ENCODE data around the gene VWA3B. TPM values are rescaled to one million over a fixed set of nuclear protein-coding genes. Genes with fewer than 3 reads are reported as not detected.
"Not testable (repeated sequence)": the region's sequence is repeated elsewhere in the genome, so short reads cannot be mapped to it uniquely, and the experiment has no call there.

Gene VWA3B
- total RNA-seq, 1 donor from 2014 or later: not detected

GRCh38 chr2:98085649-98086048 is 1.3 kb upstream of the VWA3B start:
- Histone ChIP-seq H3K4me3 (ENCODE audit: low read length in 3 of 3) (no peak overlapping the region), H3K4me1 (ENCODE audit: control insufficient read depth in 3 of 3, insufficient read depth in 3 of 3, low read length in 3 of 3) (peaks cover 10 to 13% (median 11%) of the 10 kb centered on the region in 3 donors), H3K27ac (ENCODE audit: low read depth, low read length) (no peak overlapping the region), H3K27me3 (ENCODE audit: control insufficient read depth in 3 of 3, insufficient read depth in 3 of 3, low read length in 3 of 3) (no peaks in the 10 kb centered on the region), H3K9me3 (ENCODE audit: control insufficient read depth in 3 of 3, low read length in 3 of 3) (no peaks in the 10 kb centered on the region), H3K36me3 (ENCODE audit: control insufficient read depth in 3 of 3, insufficient read depth in 3 of 3, low read length in 3 of 3) (no peaks in the 10 kb centered on the region), H3K9ac (ENCODE audit: low read depth in 1 of 3, low read length in 3 of 3) (no peak overlapping the region)

GRCh38 chr2:98087447-98088020 is 567 bp downstream of the VWA3B start:
- no peaks in the 10 kb centered on the region for H3K36me3 ChIP-seq (ENCODE audit: control insufficient read depth in 3 of 3, insufficient read depth in 3 of 3, low read length in 3 of 3)
- H3K4me1 ChIP-seq (ENCODE audit: control insufficient read depth in 3 of 3, insufficient read depth in 3 of 3, low read length in 3 of 3): peaks cover 10 to 13% (median 13%) of the 10 kb centered on the region in 3 donors
- H3K4me3 ChIP-seq (ENCODE audit: low read length in 3 of 3): peak overlapping the region; percentile 72 to 83 (median 79)
- no peak overlapping the region for H3K9ac ChIP-seq (ENCODE audit: low read depth in 1 of 3, low read length in 3 of 3)
- H3K9me3 ChIP-seq (ENCODE audit: control insufficient read depth in 3 of 3, low read length in 3 of 3): no peaks in the 10 kb centered on the region
- no peaks in the 10 kb centered on the region for H3K27me3 ChIP-seq (ENCODE audit: control insufficient read depth in 3 of 3, insufficient read depth in 3 of 3, low read length in 3 of 3)
- H3K27ac ChIP-seq (ENCODE audit: low read depth, low read length): no peak overlapping the region

- Histone ChIP-seq H3K27ac (ENCODE audit: low read depth, low read length) (no peak overlapping the region), H3K4me1 (ENCODE audit: control insufficient read depth in 3 of 3, insufficient read depth in 3 of 3, low read length in 3 of 3) (peaks cover 10 to 13% (median 13%) of the 10 kb centered on the region in 3 donors), H3K9ac (ENCODE audit: low read depth in 1 of 3, low read length in 3 of 3) (no peak overlapping the region), H3K27me3 (ENCODE audit: control insufficient read depth in 3 of 3, insufficient read depth in 3 of 3, low read length in 3 of 3) (no peaks in the 10 kb centered on the region), H3K9me3 (ENCODE audit: control insufficient read depth in 3 of 3, low read length in 3 of 3) (no peaks in the 10 kb centered on the region), H3K36me3 (ENCODE audit: control insufficient read depth in 3 of 3, insufficient read depth in 3 of 3, low read length in 3 of 3) (no peaks in the 10 kb centered on the region), H3K4me3 (ENCODE audit: low read length in 3 of 3) (no peak overlapping the region)
Observed at GRCh38 chr2:98088261-98088660, 1.3 kb downstream of the VWA3B start.

GRCh38 chr2:98089941-98090340 is 3.0 kb downstream of the VWA3B start:
- H3K4me1 ChIP-seq (ENCODE audit: control insufficient read depth in 3 of 3, insufficient read depth in 3 of 3, low read length in 3 of 3): peaks cover 10 to 13% (median 13%) of the 10 kb centered on the region in 3 donors
- no peak overlapping the region for H3K4me3 ChIP-seq (ENCODE audit: low read length in 3 of 3)
- no peak overlapping the region for H3K27ac ChIP-seq (ENCODE audit: low read depth, low read length)
- H3K9ac ChIP-seq (ENCODE audit: low read depth in 1 of 3, low read length in 3 of 3): no peak overlapping the region
- H3K9me3 ChIP-seq (ENCODE audit: control insufficient read depth in 3 of 3, low read length in 3 of 3): no peaks in the 10 kb centered on the region
- H3K27me3 ChIP-seq (ENCODE audit: control insufficient read depth in 3 of 3, insufficient read depth in 3 of 3, low read length in 3 of 3): no peaks in the 10 kb centered on the region
- H3K36me3 ChIP-seq (ENCODE audit: control insufficient read depth in 3 of 3, insufficient read depth in 3 of 3, low read length in 3 of 3): no peaks in the 10 kb centered on the region

- H3K9me3 ChIP-seq (ENCODE audit: control insufficient read depth in 3 of 3, low read length in 3 of 3): peaks cover 0 to 3% (median 0%) of the 10 kb centered on the region in 3 donors
- H3K4me1 ChIP-seq (ENCODE audit: control insufficient read depth in 3 of 3, insufficient read depth in 3 of 3, low read length in 3 of 3): peaks cover 10 to 13% (median 13%) of the 10 kb centered on the region in 3 donors
- H3K4me3 ChIP-seq (ENCODE audit: low read length in 3 of 3): no peak overlapping the region
- no peaks in the 10 kb centered on the region for H3K27me3 ChIP-seq (ENCODE audit: control insufficient read depth in 3 of 3, insufficient read depth in 3 of 3, low read length in 3 of 3)
- no peak overlapping the region for H3K27ac ChIP-seq (ENCODE audit: low read depth, low read length)
- H3K9ac ChIP-seq (ENCODE audit: low read depth in 1 of 3, low read length in 3 of 3): no peak overlapping the region
- H3K36me3 ChIP-seq (ENCODE audit: control insufficient read depth in 3 of 3, insufficient read depth in 3 of 3, low read length in 3 of 3): no peaks in the 10 kb centered on the region
Observed at GRCh38 chr2:98090951-98091350, 4.0 kb downstream of the VWA3B start.

- H3K36me3 ChIP-seq (ENCODE audit: control insufficient read depth in 3 of 3, insufficient read depth in 3 of 3, low read length in 3 of 3): no peaks in the 10 kb centered on the region
- H3K27me3 ChIP-seq (ENCODE audit: control insufficient read depth in 3 of 3, insufficient read depth in 3 of 3, low read length in 3 of 3): no peaks in the 10 kb centered on the region
- H3K9ac ChIP-seq (ENCODE audit: low read depth in 1 of 3, low read length in 3 of 3): no peak overlapping the region
- H3K4me1 ChIP-seq (ENCODE audit: control insufficient read depth in 3 of 3, insufficient read depth in 3 of 3, low read length in 3 of 3): peaks cover 3 to 8% (median 7%) of the 10 kb centered on the region in 3 donors
- peaks cover 0 to 4% (median 0%) of the 10 kb centered on the region in 3 donors for H3K9me3 ChIP-seq (ENCODE audit: control insufficient read depth in 3 of 3, low read length in 3 of 3)
- H3K27ac ChIP-seq (ENCODE audit: low read depth, low read length): no peak overlapping the region
- H3K4me3 ChIP-seq (ENCODE audit: low read length in 3 of 3): no peak overlapping the region
Observed at GRCh38 chr2:98091738-98092137, 4.8 kb downstream of the VWA3B start.

GRCh38 chr2:98093146-98093545 is 6.2 kb downstream of the VWA3B start:
- Histone ChIP-seq H3K27me3 (ENCODE audit: control insufficient read depth in 3 of 3, insufficient read depth in 3 of 3, low read length in 3 of 3) (no peaks in the 10 kb centered on the region), H3K36me3 (ENCODE audit: control insufficient read depth in 3 of 3, insufficient read depth in 3 of 3, low read length in 3 of 3) (no peaks in the 10 kb centered on the region), H3K4me3 (ENCODE audit: low read length in 3 of 3) (no peak overlapping the region), H3K9me3 (ENCODE audit: control insufficient read depth in 3 of 3, low read length in 3 of 3) (peaks cover 0 to 4% (median 0%) of the 10 kb centered on the region in 3 donors), H3K27ac (ENCODE audit: low read depth, low read length) (no peak overlapping the region), H3K4me1 (ENCODE audit: control insufficient read depth in 3 of 3, insufficient read depth in 3 of 3, low read length in 3 of 3) (peaks cover 0 to 2% (median 0%) of the 10 kb centered on the region in 3 donors), H3K9ac (ENCODE audit: low read depth in 1 of 3, low read length in 3 of 3) (no peak overlapping the region)

- Histone ChIP-seq H3K36me3 (ENCODE audit: control insufficient read depth in 3 of 3, insufficient read depth in 3 of 3, low read length in 3 of 3) (no peaks in the 10 kb centered on the region), H3K4me3 (ENCODE audit: low read length in 3 of 3) (no peak overlapping the region), H3K4me1 (ENCODE audit: control insufficient read depth in 3 of 3, insufficient read depth in 3 of 3, low read length in 3 of 3) (peaks cover 0 to 2% (median 0%) of the 10 kb centered on the region in 3 donors), H3K9me3 (ENCODE audit: control insufficient read depth in 3 of 3, low read length in 3 of 3) (peaks cover 0 to 4% (median 0%) of the 10 kb centered on the region in 3 donors), H3K9ac (ENCODE audit: low read depth in 1 of 3, low read length in 3 of 3) (no peak overlapping the region), H3K27me3 (ENCODE audit: control insufficient read depth in 3 of 3, insufficient read depth in 3 of 3, low read length in 3 of 3) (no peaks in the 10 kb centered on the region), H3K27ac (ENCODE audit: low read depth, low read length) (no peak overlapping the region)
Observed at GRCh38 chr2:98093611-98094010, 6.6 kb downstream of the VWA3B start.

GRCh38 chr2:98099939-98100743 is 13.2 kb downstream of the VWA3B start:
- Histone ChIP-seq H3K4me1 (ENCODE audit: control insufficient read depth in 3 of 3, insufficient read depth in 3 of 3, low read length in 3 of 3) (peaks cover 0 to 6% (median 6%) of the 10 kb centered on the region in 3 donors), H3K36me3 (ENCODE audit: control insufficient read depth in 3 of 3, insufficient read depth in 3 of 3, low read length in 3 of 3) (no peaks in the 10 kb centered on the region), H3K9ac (ENCODE audit: low read depth in 1 of 3, low read length in 3 of 3) (no peak overlapping the region), H3K4me3 (ENCODE audit: low read length in 3 of 3) (no peak overlapping the region), H3K9me3 (ENCODE audit: control insufficient read depth in 3 of 3, low read length in 3 of 3) (peaks cover 0 to 4% (median 0%) of the 10 kb centered on the region in 3 donors), H3K27me3 (ENCODE audit: control insufficient read depth in 3 of 3, insufficient read depth in 3 of 3, low read length in 3 of 3) (no peaks in the 10 kb centered on the region), H3K27ac (ENCODE audit: low read depth, low read length) (no peak overlapping the region)

- not testable (repeated sequence) for H3K4me1 ChIP-seq (ENCODE audit: control insufficient read depth in 3 of 3, insufficient read depth in 3 of 3, low read length in 3 of 3)
Observed at GRCh38 chr2:98102315-98102714, 15.3 kb downstream of the VWA3B start.

More at GRCh38 chr2:98102315-98102714, 15.3 kb downstream of the VWA3B start:
- not testable (repeated sequence) for H3K27ac ChIP-seq (ENCODE audit: low read depth, low read length); H3K4me3 ChIP-seq (ENCODE audit: low read length in 3 of 3); H3K9me3 ChIP-seq (ENCODE audit: control insufficient read depth in 3 of 3, low read length in 3 of 3); H3K9ac ChIP-seq (ENCODE audit: low read depth in 1 of 3, low read length in 3 of 3); H3K36me3 ChIP-seq (ENCODE audit: control insufficient read depth in 3 of 3, insufficient read depth in 3 of 3, low read length in 3 of 3); H3K27me3 ChIP-seq (ENCODE audit: control insufficient read depth in 3 of 3, insufficient read depth in 3 of 3, low read length in 3 of 3)

Measured in skeletal muscle tissue (tissue), 4 donors.